ENCODE data around the gene MYO1E. TPM values are rescaled to one million over a fixed set of nuclear protein-coding genes. Genes with fewer than 3 reads are reported as not detected.
"Not testable (repeated sequence)": the region's sequence is repeated elsewhere in the genome, so short reads cannot be mapped to it uniquely, and the experiment has no call there.

MYO1E gene
- total RNA-seq, 1 donor, result 336 TPM

DNA sequence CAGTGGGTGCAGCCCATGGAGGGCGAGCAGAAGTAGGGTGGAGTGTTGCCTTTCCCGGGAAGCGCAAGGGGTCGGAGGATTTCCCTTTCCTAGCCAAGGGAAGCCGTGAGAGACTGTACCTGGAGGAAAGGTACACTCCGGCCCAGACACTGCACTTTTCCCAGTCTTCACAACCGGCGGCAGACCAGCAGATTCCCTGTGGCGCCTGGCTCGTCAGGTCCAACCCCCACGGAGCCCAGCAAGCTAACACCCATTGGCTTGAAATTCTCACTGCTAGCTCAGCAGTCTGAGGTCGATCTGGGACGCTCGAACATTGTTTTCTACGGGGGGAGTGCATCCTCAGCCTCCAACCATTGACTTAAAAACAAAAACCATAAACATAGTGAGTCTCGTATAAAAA lies 241.2 kb downstream of the MYO1E start:
- Histone ChIP-seq H3K36me3 (ENCODE audit: insufficient read depth, low read length) (peaks cover 55% of the 10 kb centered on the region), H2AFZ (ENCODE audit: low read length) (no peak overlapping the region)
- TF ChIP-seq CTCF (IDR thresholded peaks at IDR 0.05; ENCODE audit: extremely low read depth, low read depth, low read length), result no peak

DNA sequence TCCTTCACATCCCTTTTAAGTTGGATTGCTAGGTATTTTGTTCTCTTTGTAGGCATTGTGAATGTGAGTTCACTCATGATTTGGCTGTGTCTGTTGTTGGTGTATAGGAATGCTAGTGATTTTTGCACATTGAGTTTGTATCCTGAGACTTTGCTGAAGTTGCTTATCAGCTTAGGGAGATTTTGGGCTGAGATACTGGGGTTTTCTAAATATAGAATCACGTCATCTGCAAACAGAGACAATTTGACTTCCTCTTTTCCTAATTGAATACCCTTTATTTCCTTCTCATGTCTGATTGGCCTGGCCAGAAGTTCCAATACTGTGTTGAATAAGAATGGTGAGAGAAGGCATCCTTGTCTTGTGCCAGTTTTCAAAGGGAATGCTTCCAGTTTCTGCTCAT lies 245.4 kb downstream of the MYO1E start:
- H3K27me3 ChIP-seq (ENCODE audit: insufficient read depth, low read length); H2AFZ ChIP-seq (ENCODE audit: low read length); H3K4me2 ChIP-seq (ENCODE audit: insufficient read depth, low read length); DNase-seq (ENCODE audit: insufficient read length, low spot score, missing footprints); H3K27ac ChIP-seq (ENCODE audit: low read depth, low read length); H3K4me1 ChIP-seq (ENCODE audit: insufficient read depth, low read length); H3K9me3 ChIP-seq (ENCODE audit: low read depth, low read length); H3K4me3 ChIP-seq (ENCODE audit: insufficient read depth, low read length); H4K20me1 ChIP-seq (ENCODE audit: insufficient read depth, low read length): not testable (repeated sequence)
- Histone ChIP-seq H3K36me3 (ENCODE audit: insufficient read depth, low read length) (peaks cover 25% of the 10 kb centered on the region), H3K79me2 (ENCODE audit: insufficient read depth, low read length) (peaks cover 34% of the 10 kb centered on the region)

More for the DNA sequence above, 241.2 kb downstream of the MYO1E start:
- Histone ChIP-seq H3K9me3 (ENCODE audit: low read depth, low read length) (no peaks in the 10 kb centered on the region), H3K4me1 (ENCODE audit: insufficient read depth, low read length) (no peaks in the 10 kb centered on the region), H3K27ac (ENCODE audit: low read depth, low read length) (no peak overlapping the region), H4K20me1 (ENCODE audit: insufficient read depth, low read length) (no peaks in the 10 kb centered on the region), H3K27me3 (ENCODE audit: insufficient read depth, low read length) (no peaks in the 10 kb centered on the region), H3K79me2 (ENCODE audit: insufficient read depth, low read length) (peaks cover 44% of the 10 kb centered on the region), H3K4me2 (ENCODE audit: insufficient read depth, low read length) (no peak overlapping the region), H3K4me3 (ENCODE audit: insufficient read depth, low read length) (no peak overlapping the region)
- DNase-seq (ENCODE audit: insufficient read length, low spot score, missing footprints), result no peak

GRCh38 chr15:59125683-59126082 lies 247.0 kb downstream of the MYO1E start:
- not testable (repeated sequence) for H3K27me3 ChIP-seq (ENCODE audit: insufficient read depth, low read length); DNase-seq (ENCODE audit: insufficient read length, low spot score, missing footprints); H3K27ac ChIP-seq (ENCODE audit: low read depth, low read length); H3K4me2 ChIP-seq (ENCODE audit: insufficient read depth, low read length); H3K9me3 ChIP-seq (ENCODE audit: low read depth, low read length); H4K20me1 ChIP-seq (ENCODE audit: insufficient read depth, low read length); H2AFZ ChIP-seq (ENCODE audit: low read length); H3K4me3 ChIP-seq (ENCODE audit: insufficient read depth, low read length); H3K4me1 ChIP-seq (ENCODE audit: insufficient read depth, low read length)
- Histone ChIP-seq H3K79me2 (ENCODE audit: insufficient read depth, low read length) (peaks cover 21% of the 10 kb centered on the region), H3K36me3 (ENCODE audit: insufficient read depth, low read length) (peaks cover 16% of the 10 kb centered on the region)

DNA sequence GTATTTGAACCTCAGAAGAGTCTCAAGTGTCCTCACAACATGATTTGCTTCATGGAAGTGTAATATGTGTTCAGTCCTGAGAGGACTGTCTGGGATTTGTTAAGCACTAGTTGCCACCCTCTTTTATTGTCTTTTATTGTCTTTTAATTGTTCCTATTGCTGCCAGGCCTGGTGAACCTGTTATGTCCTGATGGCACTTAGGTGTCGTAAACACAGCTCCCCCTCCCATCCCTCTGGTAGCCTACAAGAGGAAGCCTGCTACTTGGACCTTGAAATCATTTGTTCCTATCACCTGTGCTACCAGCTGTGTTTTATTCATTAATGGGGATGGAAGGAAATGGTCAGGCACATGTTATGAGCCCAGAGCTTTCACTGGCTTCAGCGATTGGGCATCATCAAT lies 248.4 kb downstream of the MYO1E start:
- Histone ChIP-seq H3K4me3 (ENCODE audit: insufficient read depth, low read length) (no peak overlapping the region), H3K27ac (ENCODE audit: low read depth, low read length) (no peak overlapping the region), H3K27me3 (ENCODE audit: insufficient read depth, low read length) (no peaks in the 10 kb centered on the region), H3K36me3 (ENCODE audit: insufficient read depth, low read length) (peaks cover 19% of the 10 kb centered on the region), H3K4me2 (ENCODE audit: insufficient read depth, low read length) (no peak overlapping the region), H3K79me2 (ENCODE audit: insufficient read depth, low read length) (peaks cover 8% of the 10 kb centered on the region), H4K20me1 (ENCODE audit: insufficient read depth, low read length) (no peaks in the 10 kb centered on the region), H3K9me3 (ENCODE audit: low read depth, low read length) (no peaks in the 10 kb centered on the region), H2AFZ (ENCODE audit: low read length) (no peak overlapping the region), H3K4me1 (ENCODE audit: insufficient read depth, low read length) (no peaks in the 10 kb centered on the region)
- no peak for TF ChIP-seq CTCF (IDR thresholded peaks at IDR 0.05; ENCODE audit: extremely low read depth, low read depth, low read length)
- DNase-seq (ENCODE audit: insufficient read length, low spot score, missing footprints), result no peak

GRCh38 chr15:59120937-59121336 lies 251.7 kb downstream of the MYO1E start:
- no peak overlapping the region for H3K27ac ChIP-seq (ENCODE audit: low read depth, low read length)
- H3K9me3 ChIP-seq (ENCODE audit: low read depth, low read length), result no peaks in the 10 kb centered on the region
- H3K27me3 ChIP-seq (ENCODE audit: insufficient read depth, low read length), result no peaks in the 10 kb centered on the region
- no peak overlapping the region for H2AFZ ChIP-seq (ENCODE audit: low read length)
- H3K4me3 ChIP-seq (ENCODE audit: insufficient read depth, low read length), result no peak overlapping the region
- H4K20me1 ChIP-seq (ENCODE audit: insufficient read depth, low read length), result no peaks in the 10 kb centered on the region
- H3K79me2 ChIP-seq (ENCODE audit: insufficient read depth, low read length), result no peaks in the 10 kb centered on the region
- peaks cover 38% of the 10 kb centered on the region for H3K36me3 ChIP-seq (ENCODE audit: insufficient read depth, low read length)
- DNase-seq (ENCODE audit: insufficient read length, low spot score, missing footprints), result no peak
- H3K4me1 ChIP-seq (ENCODE audit: insufficient read depth, low read length), result no peaks in the 10 kb centered on the region
- H3K4me2 ChIP-seq (ENCODE audit: insufficient read depth, low read length), result no peak overlapping the region
- no peak for TF ChIP-seq CTCF (IDR thresholded peaks at IDR 0.05; ENCODE audit: extremely low read depth, low read depth, low read length)

Measured in osteoblast (primary cell).